SK-N-MC (cell line): ENCODE results near the gene AKNA.

Experiments
- EZH2 ChIP-seq: fragments of 200-600 bp; sonication (generic); IDR thresholded peaks from one replicate; pipeline ENCODE4 v1.6.1; 2017; ENCODE audit warnings: antibody characterized with exemption
- POLR2AphosphoS5 ChIP-seq: IDR thresholded peaks from 2 replicates; pipeline ENCODE4 v1.6.1; 2012; ENCODE audit warnings: mild to moderate bottlenecking, low read depth, low read length, borderline replicate concordance

DNA sequence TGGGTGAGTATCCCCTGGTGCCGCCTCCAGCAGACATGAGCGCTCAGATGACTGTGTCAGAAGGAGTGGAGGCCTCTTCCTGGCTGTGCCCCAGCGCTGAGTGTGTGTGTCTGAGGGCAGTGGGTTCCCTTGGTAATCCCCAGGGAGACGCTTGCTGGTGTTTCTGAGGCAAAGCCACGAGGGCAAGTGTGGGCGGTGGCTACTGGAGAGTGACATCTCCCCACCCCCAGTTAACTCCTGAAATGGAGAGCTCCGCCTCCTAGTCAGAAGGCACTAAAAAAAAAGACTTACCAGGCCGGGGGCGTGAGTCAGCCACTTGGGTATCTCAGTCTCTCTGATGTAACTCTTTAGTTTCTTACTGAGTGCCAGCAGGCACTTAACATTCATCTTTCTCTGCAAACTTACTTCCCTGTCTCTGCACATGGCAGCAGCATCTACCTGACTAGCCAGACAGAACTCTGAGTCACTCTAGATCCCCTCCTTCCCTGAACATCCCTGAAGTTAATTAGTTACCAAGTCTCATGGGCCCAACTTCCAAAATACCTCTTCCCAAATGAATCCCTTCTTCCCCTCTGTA, 38.8 kb downstream of the AKNA start:
- no peak for TF ChIP-seq EZH2
- TF ChIP-seq POLR2AphosphoS5 = no peak
